Neural cell (in vitro differentiated cells): ENCODE measurements around the gene LPAR5. TPM values are rescaled to one million over a fixed set of nuclear protein-coding genes. Genes with fewer than 3 reads are reported as not detected.

Experiments used
- H2AFZ ChIP-seq: fragments of 200-600, 300-800 bp; sonication (generic), shearing (Covaris generic); 2 replicates; pipeline ENCODE4 v1.6.0; 2014; ENCODE audit warnings: low read depth, mild to moderate bottlenecking, antibody characterized with exemption, low read length, moderate library complexity
- H3F3A ChIP-seq: fragments of 200-600 bp; shearing (Covaris generic); 2 replicates; pipeline ENCODE4 v1.6.1; 2016; ENCODE audit warnings: mild to moderate bottlenecking, moderate library complexity, mixed read lengths, antibody characterized with exemption, low read length; ENCODE audit not compliant: insufficient read depth, poor library complexity, severe bottlenecking
- H3K27ac ChIP-seq: fragments of 200-600, 300-800 bp; sonication (generic), shearing (Covaris generic); 2 replicates; pipeline ENCODE4 v1.5.1; 2014; ENCODE audit warnings: mild to moderate bottlenecking, low read length, moderate library complexity
- H3K27me3 ChIP-seq: fragments of 300-800, 200-600 bp; sonication (generic), shearing (Covaris generic); 2 replicates; pipeline ENCODE4 v1.6.0; 2014; ENCODE audit warnings: mild to moderate bottlenecking, low read depth, low read length, moderate library complexity; ENCODE audit not compliant: insufficient read depth
- H3K36me3 ChIP-seq: fragments of 300-800, 200-600 bp; sonication (generic), shearing (Covaris generic); 2 replicates; pipeline ENCODE4 v1.5.1; 2014; ENCODE audit warnings: mild to moderate bottlenecking, antibody characterized with exemption, low read length, moderate library complexity; ENCODE audit not compliant: insufficient read depth
- H3K4me2 ChIP-seq: fragments of 300-800, 200-600 bp; sonication (generic), shearing (Covaris generic); 2 replicates; pipeline ENCODE4 v1.6.0; 2014; ENCODE audit warnings: mild to moderate bottlenecking, low read length
- H3K4me3 ChIP-seq: fragments of 300-800, 200-600 bp; sonication (generic), shearing (Covaris generic); 2 replicates; pipeline ENCODE4 v1.5.1; 2014; ENCODE audit warnings: mild to moderate bottlenecking, low read length, moderate library complexity
- H3K79me2 ChIP-seq: fragments of 200-600 bp; shearing (Covaris generic); replicated peaks from 2 replicates; pipeline ENCODE4 v1.6.0; 2014; ENCODE audit warnings: mild to moderate bottlenecking, low read length, moderate library complexity; ENCODE audit not compliant: insufficient read depth
- H3K9ac ChIP-seq: fragments of 300-800, 200-600 bp; sonication (generic), shearing (Covaris generic); 2 replicates; pipeline ENCODE4 v1.6.1; 2016; ENCODE audit warnings: mild to moderate bottlenecking, low read length, mixed read lengths
- H3K9me2 ChIP-seq: fragments of 200-600 bp; shearing (Covaris generic); 2 replicates; pipeline ENCODE4 v1.6.1; 2016; ENCODE audit warnings: mild to moderate bottlenecking, low read length, mixed read lengths; ENCODE audit not compliant: insufficient read depth
- H3K9me3 ChIP-seq: fragments of 200-600, 300-800 bp; sonication (generic), shearing (Covaris generic); 2 replicates; pipeline ENCODE4 v1.6.1; 2016; ENCODE audit warnings: mild to moderate bottlenecking, mixed run types, low read length, moderate library complexity, mixed read lengths
- H4K20me1 ChIP-seq: fragments of 200-600 bp; shearing (Covaris generic); 2 replicates; pipeline ENCODE4 v1.6.1; 2016; ENCODE audit warnings: mild to moderate bottlenecking, mixed run types; ENCODE audit not compliant: insufficient read depth
- EP300 ChIP-seq: fragments of 450-650 bp; conservative IDR thresholded peaks from 2 replicates; pipeline ENCODE4 v1.6.1; 2014; ENCODE audit warnings: antibody characterized with exemption, mild to moderate bottlenecking, moderate library complexity; ENCODE audit not compliant: poor library complexity, severe bottlenecking
- EZH2 ChIP-seq: fragments of 200-600, 300-800 bp; shearing (Covaris generic), sonication (generic); IDR thresholded peaks from 2 replicates; pipeline ENCODE4 v1.6.1; 2014; ENCODE audit warnings: antibody characterized with exemption, low read length, borderline replicate concordance, mild to moderate bottlenecking; ENCODE audit not compliant: insufficient read depth, poor library complexity, severe bottlenecking
- MXI1 ChIP-seq: fragments of 450-650 bp; conservative IDR thresholded peaks from 2 replicates; pipeline ENCODE4 v1.6.1; 2014; ENCODE audit warnings: antibody characterized with exemption, mild to moderate bottlenecking; ENCODE audit not compliant: poor library complexity, severe bottlenecking
- POLR2AphosphoS5 ChIP-seq: IDR thresholded peaks from 2 replicates; pipeline ENCODE4 v1.6.1; 2012
- RAD21 ChIP-seq: fragments of 450-650 bp; conservative IDR thresholded peaks from 2 replicates; pipeline ENCODE4 v1.6.1; 2014; ENCODE audit warnings: antibody characterized with exemption, mild to moderate bottlenecking, moderate library complexity
- SMC3 ChIP-seq: fragments of 450-650 bp; conservative IDR thresholded peaks from 2 replicates; pipeline ENCODE4 v1.6.1; 2014; ENCODE audit warnings: antibody characterized with exemption, mild to moderate bottlenecking, moderate library complexity; ENCODE audit not compliant: poor library complexity
- TAF1 ChIP-seq: IDR thresholded peaks from 2 replicates; pipeline ENCODE4 v1.6.1; 2012; ENCODE audit warnings: low read depth
- polyA plus RNA-seq: library from polyadenylated mRNA; depleted of rRNA; stranded (reverse); fragments of >200 nt; gene quantifications from 2 replicates; pipeline ENCODE4 v1.2.3, GENCODE V29; 2014
- TF ChIP-seq, protein P1 (sequence below): fragments of 450-650 bp; IDR thresholded peaks from 2 replicates; pipeline ENCODE4 v1.5.1; 2014; ENCODE audit warnings: antibody characterized with exemption, mild to moderate bottlenecking, moderate library complexity; ENCODE audit not compliant: poor library complexity, severe bottlenecking
- TF ChIP-seq, protein P2 (sequence below): IDR thresholded peaks from 2 replicates; pipeline ENCODE4 v1.6.1; 2012; ENCODE audit warnings: borderline replicate concordance

Gene LPAR5
- polyA plus RNA-seq, 1 donor from 2014 or later = not detected

DNA sequence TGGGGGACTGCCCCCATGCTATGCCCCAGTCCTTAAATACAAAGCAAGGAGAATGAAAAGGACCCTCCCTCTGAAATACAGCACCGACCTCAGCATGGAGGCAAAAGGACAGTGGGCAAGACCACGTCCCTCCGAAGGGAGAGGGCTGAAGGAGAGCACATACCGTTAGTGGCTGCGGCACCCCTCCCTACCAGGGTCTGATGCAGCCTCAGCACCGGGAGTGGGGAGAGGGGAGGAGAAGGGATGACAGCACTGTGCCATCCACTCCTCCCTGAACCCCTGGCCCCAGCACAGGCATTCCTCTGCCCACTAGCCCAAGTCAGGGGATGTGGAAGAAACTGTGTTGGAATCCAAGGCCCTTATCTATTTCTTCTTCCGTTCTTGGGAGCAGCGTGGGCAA lies 15.1 kb upstream of the LPAR5 start:
- no peaks in the 10 kb centered on the region for H3K9me3 ChIP-seq
- H3F3A ChIP-seq = no peaks in the 10 kb centered on the region
- H3K36me3 ChIP-seq = peaks cover 10% of the 10 kb centered on the region
- H3K4me2 ChIP-seq = no peak overlapping the region
- no peak overlapping the region for H2AFZ ChIP-seq
- H4K20me1 ChIP-seq = no peaks in the 10 kb centered on the region
- no peaks in the 10 kb centered on the region for H3K9me2 ChIP-seq
- no peak overlapping the region for H3K27ac ChIP-seq
- H3K4me3 ChIP-seq = no peak overlapping the region
- H3K79me2 ChIP-seq = no peaks in the 10 kb centered on the region
- no peaks in the 10 kb centered on the region for H3K27me3 ChIP-seq
- H3K9ac ChIP-seq = no peak overlapping the region
- no peak for TF ChIP-seq MXI1
- TF ChIP-seq, protein P1, sequence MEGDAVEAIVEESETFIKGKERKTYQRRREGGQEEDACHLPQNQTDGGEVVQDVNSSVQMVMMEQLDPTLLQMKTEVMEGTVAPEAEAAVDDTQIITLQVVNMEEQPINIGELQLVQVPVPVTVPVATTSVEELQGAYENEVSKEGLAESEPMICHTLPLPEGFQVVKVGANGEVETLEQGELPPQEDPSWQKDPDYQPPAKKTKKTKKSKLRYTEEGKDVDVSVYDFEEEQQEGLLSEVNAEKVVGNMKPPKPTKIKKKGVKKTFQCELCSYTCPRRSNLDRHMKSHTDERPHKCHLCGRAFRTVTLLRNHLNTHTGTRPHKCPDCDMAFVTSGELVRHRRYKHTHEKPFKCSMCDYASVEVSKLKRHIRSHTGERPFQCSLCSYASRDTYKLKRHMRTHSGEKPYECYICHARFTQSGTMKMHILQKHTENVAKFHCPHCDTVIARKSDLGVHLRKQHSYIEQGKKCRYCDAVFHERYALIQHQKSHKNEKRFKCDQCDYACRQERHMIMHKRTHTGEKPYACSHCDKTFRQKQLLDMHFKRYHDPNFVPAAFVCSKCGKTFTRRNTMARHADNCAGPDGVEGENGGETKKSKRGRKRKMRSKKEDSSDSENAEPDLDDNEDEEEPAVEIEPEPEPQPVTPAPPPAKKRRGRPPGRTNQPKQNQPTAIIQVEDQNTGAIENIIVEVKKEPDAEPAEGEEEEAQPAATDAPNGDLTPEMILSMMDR = no peak
- TF ChIP-seq POLR2AphosphoS5 = no peak
- TF ChIP-seq EP300 = no peak
- no peak for TF ChIP-seq EZH2
- no peak for TF ChIP-seq RAD21
- TF ChIP-seq, protein P2, sequence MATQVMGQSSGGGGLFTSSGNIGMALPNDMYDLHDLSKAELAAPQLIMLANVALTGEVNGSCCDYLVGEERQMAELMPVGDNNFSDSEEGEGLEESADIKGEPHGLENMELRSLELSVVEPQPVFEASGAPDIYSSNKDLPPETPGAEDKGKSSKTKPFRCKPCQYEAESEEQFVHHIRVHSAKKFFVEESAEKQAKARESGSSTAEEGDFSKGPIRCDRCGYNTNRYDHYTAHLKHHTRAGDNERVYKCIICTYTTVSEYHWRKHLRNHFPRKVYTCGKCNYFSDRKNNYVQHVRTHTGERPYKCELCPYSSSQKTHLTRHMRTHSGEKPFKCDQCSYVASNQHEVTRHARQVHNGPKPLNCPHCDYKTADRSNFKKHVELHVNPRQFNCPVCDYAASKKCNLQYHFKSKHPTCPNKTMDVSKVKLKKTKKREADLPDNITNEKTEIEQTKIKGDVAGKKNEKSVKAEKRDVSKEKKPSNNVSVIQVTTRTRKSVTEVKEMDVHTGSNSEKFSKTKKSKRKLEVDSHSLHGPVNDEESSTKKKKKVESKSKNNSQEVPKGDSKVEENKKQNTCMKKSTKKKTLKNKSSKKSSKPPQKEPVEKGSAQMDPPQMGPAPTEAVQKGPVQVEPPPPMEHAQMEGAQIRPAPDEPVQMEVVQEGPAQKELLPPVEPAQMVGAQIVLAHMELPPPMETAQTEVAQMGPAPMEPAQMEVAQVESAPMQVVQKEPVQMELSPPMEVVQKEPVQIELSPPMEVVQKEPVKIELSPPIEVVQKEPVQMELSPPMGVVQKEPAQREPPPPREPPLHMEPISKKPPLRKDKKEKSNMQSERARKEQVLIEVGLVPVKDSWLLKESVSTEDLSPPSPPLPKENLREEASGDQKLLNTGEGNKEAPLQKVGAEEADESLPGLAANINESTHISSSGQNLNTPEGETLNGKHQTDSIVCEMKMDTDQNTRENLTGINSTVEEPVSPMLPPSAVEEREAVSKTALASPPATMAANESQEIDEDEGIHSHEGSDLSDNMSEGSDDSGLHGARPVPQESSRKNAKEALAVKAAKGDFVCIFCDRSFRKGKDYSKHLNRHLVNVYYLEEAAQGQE = no peak
- no peak for TF ChIP-seq TAF1
- TF ChIP-seq SMC3 = no peak

DNA sequence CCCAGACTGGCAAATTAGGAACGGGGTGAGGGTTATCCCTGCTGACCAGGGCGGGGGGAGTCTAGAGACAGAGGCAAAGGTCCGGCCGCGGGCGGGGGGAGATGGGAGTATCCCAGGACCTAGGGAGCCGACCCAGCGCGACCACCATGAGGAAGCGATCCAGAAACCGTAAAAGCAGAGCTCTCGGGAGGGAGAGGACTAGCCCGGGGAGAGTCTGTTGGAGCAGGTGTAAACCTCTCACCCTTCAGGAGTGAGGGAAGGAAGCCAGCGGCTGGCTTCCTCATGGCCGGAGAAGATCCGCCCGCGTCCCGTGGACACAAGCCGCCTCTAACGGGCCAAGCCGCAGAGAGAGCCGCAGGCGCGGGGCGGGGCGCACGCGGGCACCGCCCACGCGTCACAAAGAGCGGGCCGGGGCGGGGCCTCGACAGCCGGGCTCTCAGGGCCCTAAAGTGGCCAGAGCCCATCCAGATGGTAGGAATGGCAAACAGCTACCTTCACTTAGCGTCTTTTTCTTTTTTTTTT lies 11.4 kb upstream of the LPAR5 start, which contains the start of gene ACRBP:
Gene ACRBP (minus strand): TSS at position 350 of the 522 bp plus-strand sequence. CDS start 66 bp downstream, at position 284.
- Histone ChIP-seq H3K36me3 (peaks cover 10% of the 10 kb centered on the region), H3K9ac (no peak within 1 kb of the TSS), H3K27me3 (no peaks in the 10 kb centered on the region), H4K20me1 (no peaks in the 10 kb centered on the region), H3K4me3 (no peak within 1 kb of the TSS), H3K79me2 (no peaks in the 10 kb centered on the region), H3K9me2 (no peaks in the 10 kb centered on the region), H3K9me3 (no peaks in the 10 kb centered on the region), H3K27ac (no peak within 1 kb of the TSS), H3K4me2 (no peak within 1 kb of the TSS), H2AFZ (no peak within 1 kb of the TSS), H3F3A (no peaks in the 10 kb centered on the region)
- TF ChIP-seq EP300 = no peak
- TF ChIP-seq MXI1 = no peak
- TF ChIP-seq TAF1 = no peak
- no peak for TF ChIP-seq POLR2AphosphoS5
- TF ChIP-seq RAD21 = no peak
- TF ChIP-seq, protein P2 = no peak
- TF ChIP-seq SMC3 = no peak
- TF ChIP-seq, protein P1 = no peak
- TF ChIP-seq EZH2 = no peak
